NCI-H446 treated with DMSO at 0.1 percent for 48 hours (cell line): Measurements from ENCODE around the gene JCAD.
"Not testable (repeated sequence)": the region's sequence is repeated elsewhere in the genome, so short reads cannot be mapped to it uniquely, and the experiment has no call there.

Source experiments
- DNase-seq: peaks from one replicate; lab custom pipeline; 2025; lab: John Stamatoyannopoulos, UW

JCAD gene

DNA sequence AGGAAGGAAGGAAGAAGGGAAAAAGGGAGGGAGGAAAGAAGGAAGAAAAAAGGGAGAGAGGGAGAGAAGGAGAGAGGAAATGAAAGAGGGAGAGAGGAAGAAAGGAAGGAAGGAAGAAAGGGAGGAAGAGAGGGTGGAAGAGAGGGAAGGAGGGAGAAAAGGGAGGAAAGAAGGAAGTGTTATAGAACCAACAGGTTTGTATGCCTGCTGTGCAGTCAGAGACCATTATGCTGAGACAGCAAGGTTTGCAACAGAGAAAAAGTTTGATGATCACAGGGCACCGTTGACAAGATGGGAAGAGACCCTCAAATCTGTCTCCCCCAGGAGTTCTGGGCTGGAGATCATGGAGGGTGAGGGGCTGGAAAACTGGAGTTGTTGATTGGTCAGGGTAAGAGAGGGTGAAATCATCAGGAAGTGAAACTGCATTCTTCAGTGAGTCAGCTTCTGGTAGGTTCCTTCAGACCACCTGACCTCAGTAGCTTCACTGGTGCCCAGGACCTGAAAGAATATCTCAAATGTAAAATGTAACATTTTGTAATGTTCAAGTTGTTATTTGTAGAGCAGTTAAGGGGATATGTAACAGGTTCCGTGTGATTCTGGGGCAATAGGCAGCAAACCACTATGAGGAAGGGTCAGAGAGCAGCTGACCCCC lies 76.3 kb downstream of the JCAD start:
- no peak for DNase-seq

- no peak for DNase-seq
Measured at GRCh38 chr10:29981510-29981909, 77.9 kb downstream of the JCAD start.

DNA sequence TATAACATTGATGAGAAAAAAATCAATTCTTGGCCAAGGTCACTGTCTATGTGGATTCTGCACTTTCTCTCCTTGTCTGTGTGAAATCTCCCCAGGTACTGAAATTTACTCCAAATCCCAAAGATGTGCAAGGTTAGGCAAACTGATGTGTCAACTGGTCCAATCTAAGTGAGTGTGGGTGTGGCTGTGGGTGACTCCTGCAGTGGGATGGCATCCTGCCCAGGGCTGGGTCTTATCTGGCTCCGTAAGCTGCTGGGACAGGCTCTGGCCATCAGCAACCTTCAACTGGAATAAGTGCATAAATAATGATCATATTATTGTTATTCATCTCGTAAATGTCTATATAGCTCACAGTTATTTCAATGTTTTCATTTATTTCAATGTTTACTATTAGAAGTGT lies 79.3 kb downstream of the JCAD start:
- DNase-seq = no peak

- DNase-seq = not testable (repeated sequence)
Measured at GRCh38 chr10:29979421-29979779, 80.0 kb downstream of the JCAD start.

DNA sequence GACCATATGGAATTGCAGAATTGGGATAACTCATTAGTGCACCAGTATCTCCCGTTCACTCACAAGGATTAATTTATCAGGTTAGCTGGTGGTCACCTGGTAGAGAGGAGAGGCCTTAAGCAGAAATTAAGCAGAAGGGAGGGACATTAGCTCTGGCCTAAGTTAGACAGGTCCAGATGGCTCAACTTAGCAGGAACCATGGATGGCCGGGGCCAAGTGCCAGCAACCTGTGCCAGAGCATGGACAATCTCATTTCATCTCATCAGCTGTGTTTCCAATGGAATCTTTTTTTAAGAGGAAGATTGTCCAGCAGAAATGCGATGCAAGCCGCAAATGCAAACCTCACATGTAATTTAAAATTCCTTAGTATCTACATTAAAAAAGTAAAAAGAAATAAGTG lies 82.2 kb downstream of the JCAD start:
- no peak for DNase-seq

- DNase-seq = no peak
Measured at GRCh38 chr10:29976134-29976533, 83.3 kb downstream of the JCAD start.

GRCh38 chr10:29974773-29975172 lies 84.6 kb downstream of the JCAD start:
- no peak for DNase-seq

DNA sequence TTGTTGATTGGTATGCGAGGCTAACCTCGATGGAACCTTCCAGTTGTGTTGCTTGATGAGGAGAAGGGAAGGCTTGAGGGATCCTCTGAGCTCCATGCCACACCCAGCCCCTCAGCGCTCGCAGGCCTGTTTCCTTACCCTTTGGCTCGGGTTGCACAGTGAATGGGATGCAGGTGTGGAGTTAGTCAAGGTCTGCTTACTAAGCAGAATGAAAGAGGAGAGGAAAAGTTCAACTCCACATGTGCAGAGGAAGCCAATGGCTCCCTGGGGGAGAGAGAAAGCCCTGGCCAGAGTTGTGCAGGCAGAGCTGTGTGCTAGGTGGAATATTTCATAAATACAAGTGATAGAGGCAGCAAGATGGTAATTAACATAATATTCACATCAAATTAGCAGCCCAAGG lies 85.5 kb downstream of the JCAD start:
- DNase-seq = no peak

DNA sequence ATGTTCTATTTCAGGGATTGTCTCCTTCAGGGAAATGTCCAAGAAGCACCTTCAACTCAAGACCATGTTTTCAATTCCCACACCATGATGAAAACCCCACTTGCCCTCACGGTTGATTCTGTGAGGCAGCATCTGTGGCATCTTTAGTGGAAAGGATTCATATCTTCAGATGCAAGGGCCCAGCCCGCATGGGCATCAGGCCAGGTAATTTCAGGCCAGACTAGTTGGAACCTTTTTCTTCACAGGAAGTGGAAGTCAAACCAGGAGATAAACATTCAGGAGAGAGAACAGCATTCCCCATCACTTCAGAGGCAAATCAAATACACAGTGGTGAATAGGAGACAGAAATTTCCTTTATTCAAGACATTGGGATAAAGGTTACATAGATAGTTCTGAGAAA lies 88.8 kb downstream of the JCAD start:
- DNase-seq = no peak

DNA sequence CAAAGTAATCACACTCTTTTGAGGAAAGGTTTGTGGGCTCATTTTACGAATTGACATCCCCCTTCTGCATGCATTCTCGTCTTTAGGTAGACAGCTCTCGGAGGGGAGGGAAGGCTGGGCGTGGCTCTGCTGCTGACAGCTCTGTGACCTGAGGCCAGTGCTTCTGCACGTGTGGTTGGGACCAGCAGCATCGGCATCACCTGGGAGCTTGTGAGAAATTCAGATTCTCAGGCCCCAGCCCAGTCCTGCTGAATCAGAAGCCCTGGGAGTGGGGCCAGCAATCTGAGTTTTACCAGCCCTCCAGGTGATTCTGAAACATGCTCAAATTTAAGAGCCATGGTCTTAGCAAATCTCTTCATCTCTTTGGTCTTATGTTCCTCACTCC lies 89.4 kb downstream of the JCAD start:
- DNase-seq = no peak

GRCh38 chr10:29969255-29970011 lies 90.0 kb downstream of the JCAD start:
- DNase-seq = no peak

DNA sequence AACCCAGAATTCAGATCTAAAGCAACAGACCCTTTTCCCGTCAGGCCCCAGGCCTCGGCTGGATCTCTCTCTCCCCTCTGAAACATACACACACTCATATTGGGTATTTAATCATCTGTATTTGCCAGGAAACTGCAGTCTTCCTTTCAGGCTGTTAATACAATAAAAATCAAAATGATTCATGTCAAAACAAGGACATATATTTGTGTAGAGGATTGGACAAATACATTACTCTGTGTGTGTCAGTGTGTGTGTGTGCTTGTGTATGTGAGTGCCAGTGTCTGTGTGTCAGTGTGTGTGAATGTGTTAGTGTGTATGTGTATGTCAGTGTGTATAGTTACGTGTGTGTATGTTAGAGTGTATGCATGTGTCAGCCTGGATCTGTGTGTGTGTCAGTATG lies 90.8 kb downstream of the JCAD start:
- DNase-seq = no peak

- DNase-seq = no peak
Measured at GRCh38 chr10:29966269-29966668, 93.1 kb downstream of the JCAD start.
